ENCODE measurements around the gene RIMS3. TPM values are rescaled to one million over a fixed set of nuclear protein-coding genes. Genes with fewer than 3 reads are reported as not detected.

The RIMS3 gene
- total RNA-seq, 1 experiment from 2014 or later: 19.8 TPM

GRCh38 chr1:40661678-40662077 lies 3.8 kb downstream of the RIMS3 start:
- Mint-ChIP-seq H3K27me3 (ENCODE audit: low read depth) (no peaks in the 10 kb centered on the region), H3K9me3 (no peaks in the 10 kb centered on the region), H3K27ac (no peak overlapping the region), H3K36me3 (no peaks in the 10 kb centered on the region), H3K4me1 (peaks cover 33% of the 10 kb centered on the region), H3K4me3 (no peak overlapping the region)
- POLR2A ChIA-PET: interaction anchor here (2.5 kb wide), 1 partner anchor 30 kb away, joined by 16 read pairs; the partner anchor contains the start of gene NFYC
- CTCF ChIA-PET: interaction anchor here (0.7 to 3.0 kb wide), 3 partner anchors 10 to 136 kb away, joined by 3 to 16 read pairs (median 4); no protein-coding TSS in a partner anchor
- no peak for TF ChIP-seq TP53 (CRISPR knock-in tag; IDR thresholded peaks at IDR 0.05)
- TF ChIP-seq, protein P1, sequence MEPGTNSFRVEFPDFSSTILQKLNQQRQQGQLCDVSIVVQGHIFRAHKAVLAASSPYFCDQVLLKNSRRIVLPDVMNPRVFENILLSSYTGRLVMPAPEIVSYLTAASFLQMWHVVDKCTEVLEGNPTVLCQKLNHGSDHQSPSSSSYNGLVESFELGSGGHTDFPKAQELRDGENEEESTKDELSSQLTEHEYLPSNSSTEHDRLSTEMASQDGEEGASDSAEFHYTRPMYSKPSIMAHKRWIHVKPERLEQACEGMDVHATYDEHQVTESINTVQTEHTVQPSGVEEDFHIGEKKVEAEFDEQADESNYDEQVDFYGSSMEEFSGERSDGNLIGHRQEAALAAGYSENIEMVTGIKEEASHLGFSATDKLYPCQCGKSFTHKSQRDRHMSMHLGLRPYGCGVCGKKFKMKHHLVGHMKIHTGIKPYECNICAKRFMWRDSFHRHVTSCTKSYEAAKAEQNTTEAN (CRISPR knock-in tag; IDR thresholded peaks at IDR 0.05): no peak
- TF ChIP-seq ATF6 (CRISPR knock-in tag; IDR thresholded peaks at IDR 0.05): no peak
- TF ChIP-seq, protein P2, sequence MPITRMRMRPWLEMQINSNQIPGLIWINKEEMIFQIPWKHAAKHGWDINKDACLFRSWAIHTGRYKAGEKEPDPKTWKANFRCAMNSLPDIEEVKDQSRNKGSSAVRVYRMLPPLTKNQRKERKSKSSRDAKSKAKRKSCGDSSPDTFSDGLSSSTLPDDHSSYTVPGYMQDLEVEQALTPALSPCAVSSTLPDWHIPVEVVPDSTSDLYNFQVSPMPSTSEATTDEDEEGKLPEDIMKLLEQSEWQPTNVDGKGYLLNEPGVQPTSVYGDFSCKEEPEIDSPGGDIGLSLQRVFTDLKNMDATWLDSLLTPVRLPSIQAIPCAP (CRISPR knock-in tag; IDR thresholded peaks at IDR 0.05): no peak
- no peak for TF ChIP-seq KAT7 (CRISPR knock-in tag; IDR thresholded peaks at IDR 0.05; ENCODE audit: borderline replicate concordance)
- ATAC-seq (no peak), DNase-seq (ENCODE audit: low spot score) (no peak)

DNA sequence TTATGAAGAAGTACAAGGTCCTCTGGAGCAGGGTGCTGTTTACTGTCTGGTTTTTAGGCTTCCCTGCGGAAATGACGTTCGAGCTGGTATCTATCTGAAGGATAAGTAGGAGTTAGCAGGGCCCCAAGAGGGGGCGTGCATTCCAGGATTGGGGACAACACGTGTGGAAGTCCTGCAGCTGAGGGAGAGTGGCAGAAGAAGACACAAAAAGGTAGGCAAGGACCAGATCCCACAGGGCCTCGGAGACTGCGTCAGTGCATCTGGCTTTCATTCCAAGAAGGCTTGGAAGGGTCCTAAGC lies 5.9 kb downstream of the RIMS3 start:
- DNase-seq (ENCODE audit: low spot score) (no peak), ATAC-seq (no peak)
- Mint-ChIP-seq H3K9me3 (no peaks in the 10 kb centered on the region), H3K27me3 (ENCODE audit: low read depth) (no peaks in the 10 kb centered on the region), H3K4me1 (peaks cover 28% of the 10 kb centered on the region), H3K4me3 (no peak overlapping the region), H3K27ac (no peak overlapping the region), H3K36me3 (no peaks in the 10 kb centered on the region)
- ChIA-PET POLR2A (no interaction called here), CTCF (interaction anchor here (0.6 to 1.9 kb wide), 8 partner anchors 8 to 69 kb away, joined by 3 to 9 read pairs (median 5); no protein-coding TSS in a partner anchor)
- TF ChIP-seq SP1 (CRISPR knock-in tag; conservative IDR thresholded peaks at IDR 0.05): no peak
- TF ChIP-seq, protein P3, sequence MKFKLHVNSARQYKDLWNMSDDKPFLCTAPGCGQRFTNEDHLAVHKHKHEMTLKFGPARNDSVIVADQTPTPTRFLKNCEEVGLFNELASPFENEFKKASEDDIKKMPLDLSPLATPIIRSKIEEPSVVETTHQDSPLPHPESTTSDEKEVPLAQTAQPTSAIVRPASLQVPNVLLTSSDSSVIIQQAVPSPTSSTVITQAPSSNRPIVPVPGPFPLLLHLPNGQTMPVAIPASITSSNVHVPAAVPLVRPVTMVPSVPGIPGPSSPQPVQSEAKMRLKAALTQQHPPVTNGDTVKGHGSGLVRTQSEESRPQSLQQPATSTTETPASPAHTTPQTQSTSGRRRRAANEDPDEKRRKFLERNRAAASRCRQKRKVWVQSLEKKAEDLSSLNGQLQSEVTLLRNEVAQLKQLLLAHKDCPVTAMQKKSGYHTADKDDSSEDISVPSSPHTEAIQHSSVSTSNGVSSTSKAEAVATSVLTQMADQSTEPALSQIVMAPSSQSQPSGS (CRISPR knock-in tag; IDR thresholded peaks at IDR 0.05; ENCODE audit: borderline replicate concordance, low read depth): no peak
- TF ChIP-seq ZNF423 (CRISPR knock-in tag; IDR thresholded peaks at IDR 0.05): no peak
- TF ChIP-seq ATF3 (CRISPR knock-in tag; conservative IDR thresholded peaks at IDR 0.05): no peak
- no peak for TF ChIP-seq TCF7 (CRISPR knock-in tag; IDR thresholded peaks at IDR 0.05; ENCODE audit: low read depth)
- TF ChIP-seq FOXP1 (CRISPR knock-in tag; IDR thresholded peaks at IDR 0.05; ENCODE audit: borderline replicate concordance): no peak
- no peak for TF ChIP-seq ZNF263 (CRISPR knock-in tag; IDR thresholded peaks at IDR 0.05; ENCODE audit: low read depth)
- TF ChIP-seq GTF2I (CRISPR knock-in tag; conservative IDR thresholded peaks at IDR 0.05): no peak
- no peak for TF ChIP-seq E2F1 (CRISPR knock-in tag; IDR thresholded peaks at IDR 0.05)
- no peak for TF ChIP-seq NFATC4 (CRISPR knock-in tag; IDR thresholded peaks at IDR 0.05)
- TF ChIP-seq, protein P4, sequence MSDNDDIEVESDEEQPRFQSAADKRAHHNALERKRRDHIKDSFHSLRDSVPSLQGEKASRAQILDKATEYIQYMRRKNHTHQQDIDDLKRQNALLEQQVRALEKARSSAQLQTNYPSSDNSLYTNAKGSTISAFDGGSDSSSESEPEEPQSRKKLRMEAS (CRISPR knock-in tag; IDR thresholded peaks at IDR 0.05): no peak
- TF ChIP-seq ZBTB21 (CRISPR knock-in tag; IDR thresholded peaks at IDR 0.05; ENCODE audit: borderline replicate concordance): no peak
- TF ChIP-seq, protein P2 (CRISPR knock-in tag; IDR thresholded peaks at IDR 0.05): no peak
- TF ChIP-seq GABPB1 (CRISPR knock-in tag; IDR thresholded peaks at IDR 0.05): no peak
- TF ChIP-seq TEAD4 (CRISPR knock-in tag; IDR thresholded peaks at IDR 0.05): no peak
- no peak for TF ChIP-seq ESRRA (CRISPR knock-in tag; IDR thresholded peaks at IDR 0.05; ENCODE audit: borderline replicate concordance)
- TF ChIP-seq, protein P5, sequence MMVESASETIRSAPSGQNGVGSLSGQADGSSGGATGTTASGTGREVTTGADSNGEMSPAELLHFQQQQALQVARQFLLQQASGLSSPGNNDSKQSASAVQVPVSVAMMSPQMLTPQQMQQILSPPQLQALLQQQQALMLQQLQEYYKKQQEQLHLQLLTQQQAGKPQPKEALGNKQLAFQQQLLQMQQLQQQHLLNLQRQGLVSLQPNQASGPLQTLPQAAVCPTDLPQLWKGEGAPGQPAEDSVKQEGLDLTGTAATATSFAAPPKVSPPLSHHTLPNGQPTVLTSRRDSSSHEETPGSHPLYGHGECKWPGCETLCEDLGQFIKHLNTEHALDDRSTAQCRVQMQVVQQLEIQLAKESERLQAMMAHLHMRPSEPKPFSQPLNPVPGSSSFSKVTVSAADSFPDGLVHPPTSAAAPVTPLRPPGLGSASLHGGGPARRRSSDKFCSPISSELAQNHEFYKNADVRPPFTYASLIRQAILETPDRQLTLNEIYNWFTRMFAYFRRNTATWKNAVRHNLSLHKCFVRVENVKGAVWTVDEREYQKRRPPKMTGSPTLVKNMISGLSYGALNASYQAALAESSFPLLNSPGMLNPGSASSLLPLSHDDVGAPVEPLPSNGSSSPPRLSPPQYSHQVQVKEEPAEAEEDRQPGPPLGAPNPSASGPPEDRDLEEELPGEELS (CRISPR knock-in tag; IDR thresholded peaks at IDR 0.05): no peak
- TF ChIP-seq, protein P6, sequence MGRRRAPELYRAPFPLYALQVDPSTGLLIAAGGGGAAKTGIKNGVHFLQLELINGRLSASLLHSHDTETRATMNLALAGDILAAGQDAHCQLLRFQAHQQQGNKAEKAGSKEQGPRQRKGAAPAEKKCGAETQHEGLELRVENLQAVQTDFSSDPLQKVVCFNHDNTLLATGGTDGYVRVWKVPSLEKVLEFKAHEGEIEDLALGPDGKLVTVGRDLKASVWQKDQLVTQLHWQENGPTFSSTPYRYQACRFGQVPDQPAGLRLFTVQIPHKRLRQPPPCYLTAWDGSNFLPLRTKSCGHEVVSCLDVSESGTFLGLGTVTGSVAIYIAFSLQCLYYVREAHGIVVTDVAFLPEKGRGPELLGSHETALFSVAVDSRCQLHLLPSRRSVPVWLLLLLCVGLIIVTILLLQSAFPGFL (CRISPR knock-in tag; IDR thresholded peaks at IDR 0.05; ENCODE audit: borderline replicate concordance): no peak
- no peak for TF ChIP-seq JAZF1 (CRISPR knock-in tag; IDR thresholded peaks at IDR 0.05)
- no peak for TF ChIP-seq EMX1 (CRISPR knock-in tag; IDR thresholded peaks at IDR 0.05)

Data from WTC11 (cell line).